ENCODE measurements around the gene GJD3. TPM values are rescaled to one million over a fixed set of nuclear protein-coding genes. Genes with fewer than 3 reads are reported as not detected.

The GJD3 gene
- total RNA-seq, 1 experiment from 2014 or later: not detected

GRCh38 chr17:40358323-40359038 is 6.1 kb downstream of the GJD3 start:
- peak; percentile 87 for DNase-seq (ENCODE audit: unreplicated experiment)
- ChIA-PET POLR2A (interaction anchor here (0.7 to 1.3 kb wide), 7 partner anchors 9 to 189 kb away, joined by 3 to 6 read pairs (median 3); no protein-coding TSS in a partner anchor), CTCF (interaction anchor here (0.6 to 15.7 kb wide), 22 partner anchors 10 to 1306 kb away, joined by 3 to 396 read pairs (median 4); partner anchors contain the start of genes KRT24, RARA and TOP2A)
- intact Hi-C loops (cut with micrococcal nuclease): loop anchor here (1.0 to 2.0 kb wide), 5 partner anchors 41 to 202 kb away; partner anchors contain the start of gene TOP2A
- Mint-ChIP-seq H3K4me3 (ENCODE audit: unreplicated experiment) (no peak overlapping the region), H3K27me3 (ENCODE audit: insufficient read depth, unreplicated experiment) (no peaks in the 10 kb centered on the region), H3K27ac (ENCODE audit: low read depth, unreplicated experiment) (no peak overlapping the region), H3K9me3 (ENCODE audit: unreplicated experiment) (no peaks in the 10 kb centered on the region), H3K4me1 (ENCODE audit: insufficient read depth, unreplicated experiment) (peaks cover 9% of the 10 kb centered on the region), H3K36me3 (ENCODE audit: insufficient read depth, unreplicated experiment) (peaks cover 13% of the 10 kb centered on the region)
- TF ChIP-seq, protein P1, sequence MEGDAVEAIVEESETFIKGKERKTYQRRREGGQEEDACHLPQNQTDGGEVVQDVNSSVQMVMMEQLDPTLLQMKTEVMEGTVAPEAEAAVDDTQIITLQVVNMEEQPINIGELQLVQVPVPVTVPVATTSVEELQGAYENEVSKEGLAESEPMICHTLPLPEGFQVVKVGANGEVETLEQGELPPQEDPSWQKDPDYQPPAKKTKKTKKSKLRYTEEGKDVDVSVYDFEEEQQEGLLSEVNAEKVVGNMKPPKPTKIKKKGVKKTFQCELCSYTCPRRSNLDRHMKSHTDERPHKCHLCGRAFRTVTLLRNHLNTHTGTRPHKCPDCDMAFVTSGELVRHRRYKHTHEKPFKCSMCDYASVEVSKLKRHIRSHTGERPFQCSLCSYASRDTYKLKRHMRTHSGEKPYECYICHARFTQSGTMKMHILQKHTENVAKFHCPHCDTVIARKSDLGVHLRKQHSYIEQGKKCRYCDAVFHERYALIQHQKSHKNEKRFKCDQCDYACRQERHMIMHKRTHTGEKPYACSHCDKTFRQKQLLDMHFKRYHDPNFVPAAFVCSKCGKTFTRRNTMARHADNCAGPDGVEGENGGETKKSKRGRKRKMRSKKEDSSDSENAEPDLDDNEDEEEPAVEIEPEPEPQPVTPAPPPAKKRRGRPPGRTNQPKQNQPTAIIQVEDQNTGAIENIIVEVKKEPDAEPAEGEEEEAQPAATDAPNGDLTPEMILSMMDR (IDR thresholded peaks at IDR 0.05; ENCODE audit: unreplicated experiment): peak; percentile 97
- no TSS peak for BruUV-seq (replicated peaks)

- no TSS peak for BruUV-seq (replicated peaks)
- no peak overlapping the region for H3K4me3 Mint-ChIP-seq (ENCODE audit: unreplicated experiment)
- CTCF ChIA-PET: interaction anchor here (0.6 to 15.7 kb wide), 16 partner anchors 11 to 1307 kb away, joined by 3 to 396 read pairs (median 4); partner anchors contain the start of genes KRT24, RARA and TOP2A
- H3K9me3 Mint-ChIP-seq (ENCODE audit: unreplicated experiment): no peaks in the 10 kb centered on the region
- peaks cover 21% of the 10 kb centered on the region for H3K36me3 Mint-ChIP-seq (ENCODE audit: insufficient read depth, unreplicated experiment)
- TF ChIP-seq, protein P1 (IDR thresholded peaks at IDR 0.05; ENCODE audit: unreplicated experiment): no peak
- H3K4me1 Mint-ChIP-seq (ENCODE audit: insufficient read depth, unreplicated experiment): peaks cover 6% of the 10 kb centered on the region
- H3K27ac Mint-ChIP-seq (ENCODE audit: low read depth, unreplicated experiment): no peak overlapping the region
- intact Hi-C loops (cut with micrococcal nuclease): no loop called here
- no peak for DNase-seq (ENCODE audit: unreplicated experiment)
- POLR2A ChIA-PET: interaction anchor here (0.7 to 1.2 kb wide), 4 partner anchors 8 to 175 kb away, joined by 3 to 6 read pairs (median 4); no protein-coding TSS in a partner anchor
- no peaks in the 10 kb centered on the region for H3K27me3 Mint-ChIP-seq (ENCODE audit: insufficient read depth, unreplicated experiment)
These were observed 7.3 kb downstream of the GJD3 start for GRCh38 chr17:40356990-40357881.

DNA sequence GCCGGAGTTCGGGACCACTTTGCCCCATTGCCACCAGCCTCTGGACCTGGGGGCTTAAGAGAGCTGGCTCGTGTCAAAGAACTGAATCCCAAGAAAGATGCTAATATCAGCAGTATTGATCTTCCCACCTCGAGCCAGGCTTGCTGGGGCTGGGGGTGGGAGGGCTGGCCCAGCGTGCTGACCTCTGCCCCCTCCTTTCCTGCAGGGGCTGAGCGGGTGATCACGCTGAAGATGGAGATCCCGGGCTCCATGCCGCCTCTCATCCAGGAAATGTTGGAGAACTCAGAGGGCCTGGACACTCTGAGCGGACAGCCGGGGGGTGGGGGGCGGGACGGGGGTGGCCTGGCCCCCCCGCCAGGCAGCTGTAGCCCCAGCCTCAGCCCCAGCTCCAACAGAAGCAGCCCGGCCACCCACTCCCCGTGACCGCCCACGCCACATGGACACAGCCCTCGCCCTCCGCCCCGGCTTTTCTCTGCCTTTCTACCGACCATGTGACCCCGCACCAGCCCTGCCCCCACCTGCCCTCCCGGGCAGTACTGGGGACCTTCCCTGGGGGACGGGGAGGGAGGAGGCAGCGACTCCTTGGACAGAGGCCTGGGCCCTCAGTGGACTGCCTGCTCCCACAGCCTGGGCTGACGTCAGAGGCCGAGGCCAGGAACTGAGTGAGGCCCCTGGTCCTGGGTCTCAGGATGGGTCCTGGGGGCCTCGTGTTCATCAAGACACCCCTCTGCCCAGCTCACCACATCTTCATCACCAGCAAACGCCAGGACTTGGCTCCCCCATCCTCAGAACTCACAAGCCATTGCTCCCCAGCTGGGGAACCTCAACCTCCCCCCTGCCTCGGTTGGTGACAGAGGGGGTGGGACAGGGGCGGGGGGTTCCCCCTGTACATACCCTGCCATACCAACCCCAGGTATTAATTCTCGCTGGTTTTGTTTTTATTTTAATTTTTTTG is 8.5 kb downstream of the GJD3 start:
- ChIA-PET POLR2A (interaction anchor here (1.5 kb wide), 1 partner anchor 53 kb away, joined by 5 read pairs; no protein-coding TSS in a partner anchor), CTCF (interaction anchor here (0.6 to 15.7 kb wide), 9 partner anchors 19 to 178 kb away, joined by 3 to 396 read pairs (median 5); partner anchors contain the start of genes RARA and TOP2A)
- BruUV-seq (replicated peaks): no TSS peak
- peaks cover 6% of the 10 kb centered on the region for H3K4me1 Mint-ChIP-seq (ENCODE audit: insufficient read depth, unreplicated experiment)
- intact Hi-C loops (cut with micrococcal nuclease): loop anchor here (1.0 to 2.0 kb wide), 2 partner anchors 53 to 153 kb away; no protein-coding TSS in a partner anchor
- DNase-seq (ENCODE audit: unreplicated experiment): no peak
- no peaks in the 10 kb centered on the region for H3K9me3 Mint-ChIP-seq (ENCODE audit: unreplicated experiment)
- H3K4me3 Mint-ChIP-seq (ENCODE audit: unreplicated experiment): no peak overlapping the region
- no peak overlapping the region for H3K27ac Mint-ChIP-seq (ENCODE audit: low read depth, unreplicated experiment)
- H3K27me3 Mint-ChIP-seq (ENCODE audit: insufficient read depth, unreplicated experiment): no peaks in the 10 kb centered on the region
- peaks cover 28% of the 10 kb centered on the region for H3K36me3 Mint-ChIP-seq (ENCODE audit: insufficient read depth, unreplicated experiment)
- TF ChIP-seq, protein P1 (IDR thresholded peaks at IDR 0.05; ENCODE audit: unreplicated experiment): no peak

Data from MCF 10A (cell line).